Peyer's patch (tissue), 4 donors: Measurements from ENCODE around the gene CLDN9.

Experiments used
- CTCF ChIP-seq, 6 experiments: fragments of 450-650 bp in 4 of 6; fragments of 200-600 bp in 2 of 6; sonication (generic) in 1 of 6; IDR thresholded peaks; one replicate each; pipeline ENCODE4 v1.5.1; 2017 to 2019; ENCODE audit warnings: antibody characterized with exemption in 6 of 6, mild to moderate bottlenecking in 3 of 6, moderate library complexity in 1 of 6
- POLR2A ChIP-seq, 2 donors: fragments of 450-650 bp; IDR thresholded peaks; one replicate each; pipeline ENCODE4 v1.5.1; 2017; ENCODE audit warnings: antibody characterized with exemption in 2 of 2, mild to moderate bottlenecking in 2 of 2, moderate library complexity in 2 of 2

- TF ChIP-seq POLR2A (IDR thresholded peaks at IDR 0.05) = no peak
- TF ChIP-seq CTCF (IDR thresholded peaks at IDR 0.05) = no peak
These were observed 21.0 kb upstream of the CLDN9 start for GRCh38 chr16:2991566-2992261.
